HL-60 (cell line): ENCODE measurements around the gene CTBP2.

Experiments
- DNase-seq, 2 experiments: peaks; one replicate each; pipeline ENCODE4 v3.0.0-alpha.2; 2010 to 2020; ENCODE audit warnings: low read depth in 1 of 2, low spot score in 1 of 2
- H3K27ac ChIP-seq: fragments of 250-450 bp; sonication (Bioruptor Pico); replicated peaks from 2 replicates; pipeline ENCODE4 v1.5.1; 2020; ENCODE audit warnings: mild to moderate bottlenecking, moderate library complexity
- H3K27me3 ChIP-seq: fragments of 250-450 bp; sonication (Bioruptor Pico); 2 replicates; pipeline ENCODE4 v1.5.1; 2021; ENCODE audit warnings: mild to moderate bottlenecking, moderate library complexity; ENCODE audit not compliant: insufficient read depth, poor library complexity, severe bottlenecking
- H3K4me3 ChIP-seq: replicated peaks from 2 replicates; pipeline ENCODE4 v1.5.1; 2011; ENCODE audit warnings: mild to moderate bottlenecking, control low read depth, low read length; ENCODE audit not compliant: insufficient read depth
- GABPA ChIP-seq: IDR thresholded peaks from 2 replicates; pipeline ENCODE4 v1.6.1; 2012; ENCODE audit warnings: low read depth
- POLR2AphosphoS5 ChIP-seq: IDR thresholded peaks from 2 replicates; pipeline ENCODE4 v1.6.1; 2012; ENCODE audit warnings: low read depth
- REST ChIP-seq: IDR thresholded peaks from 2 replicates; pipeline ENCODE4 v1.6.1; 2012; ENCODE audit warnings: low read depth; ENCODE audit not compliant: insufficient replicate concordance
- SPI1 ChIP-seq: IDR thresholded peaks from 2 replicates; pipeline ENCODE4 v1.6.1; 2012; ENCODE audit warnings: low read depth, mild to moderate bottlenecking, borderline replicate concordance
- TF ChIP-seq, protein P1 (sequence below): IDR thresholded peaks from one replicate; pipeline ENCODE4 v1.5.1; 2011; ENCODE audit warnings: low read length, control low read depth, inconsistent platforms; ENCODE audit not compliant: insufficient read depth

The CTBP2 gene

GRCh38 chr10:125081931-125082330 lies 78.4 kb downstream of the CTBP2 start:
- no peak overlapping the region for H3K27ac ChIP-seq
- DNase-seq: no peak
- H3K4me3 ChIP-seq: no peak overlapping the region
- H3K27me3 ChIP-seq: no peaks in the 10 kb centered on the region
- TF ChIP-seq SPI1: no peak

DNA sequence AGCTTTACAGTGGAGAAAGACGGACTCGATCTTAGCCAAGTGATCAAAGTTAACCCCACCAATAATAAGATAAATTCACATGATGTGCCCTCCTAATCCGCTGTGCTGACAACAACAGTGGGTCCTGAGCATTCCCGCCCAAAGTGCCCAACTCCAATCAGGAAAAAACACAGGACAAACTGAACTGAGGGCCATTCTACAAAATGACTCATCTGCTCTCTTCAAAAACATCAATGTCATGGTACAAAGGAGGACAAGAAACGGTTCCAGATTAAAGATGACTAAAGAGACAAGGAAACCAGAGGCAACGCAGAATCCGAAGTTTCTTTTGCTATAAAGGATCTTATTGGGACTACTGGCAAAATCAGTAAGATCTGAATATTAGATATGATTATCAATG lies 79.4 kb downstream of the CTBP2 start:
- H3K4me3 ChIP-seq: no peak overlapping the region
- no peak for DNase-seq
- TF ChIP-seq GABPA (no peak), SPI1 (no peak), REST (no peak), POLR2AphosphoS5 (no peak)
- TF ChIP-seq, protein P1, sequence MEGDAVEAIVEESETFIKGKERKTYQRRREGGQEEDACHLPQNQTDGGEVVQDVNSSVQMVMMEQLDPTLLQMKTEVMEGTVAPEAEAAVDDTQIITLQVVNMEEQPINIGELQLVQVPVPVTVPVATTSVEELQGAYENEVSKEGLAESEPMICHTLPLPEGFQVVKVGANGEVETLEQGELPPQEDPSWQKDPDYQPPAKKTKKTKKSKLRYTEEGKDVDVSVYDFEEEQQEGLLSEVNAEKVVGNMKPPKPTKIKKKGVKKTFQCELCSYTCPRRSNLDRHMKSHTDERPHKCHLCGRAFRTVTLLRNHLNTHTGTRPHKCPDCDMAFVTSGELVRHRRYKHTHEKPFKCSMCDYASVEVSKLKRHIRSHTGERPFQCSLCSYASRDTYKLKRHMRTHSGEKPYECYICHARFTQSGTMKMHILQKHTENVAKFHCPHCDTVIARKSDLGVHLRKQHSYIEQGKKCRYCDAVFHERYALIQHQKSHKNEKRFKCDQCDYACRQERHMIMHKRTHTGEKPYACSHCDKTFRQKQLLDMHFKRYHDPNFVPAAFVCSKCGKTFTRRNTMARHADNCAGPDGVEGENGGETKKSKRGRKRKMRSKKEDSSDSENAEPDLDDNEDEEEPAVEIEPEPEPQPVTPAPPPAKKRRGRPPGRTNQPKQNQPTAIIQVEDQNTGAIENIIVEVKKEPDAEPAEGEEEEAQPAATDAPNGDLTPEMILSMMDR: no peak
- H3K27me3 ChIP-seq: no peaks in the 10 kb centered on the region
- no peak overlapping the region for H3K27ac ChIP-seq

- Histone ChIP-seq H3K27me3 (no peaks in the 10 kb centered on the region), H3K4me3 (no peak overlapping the region), H3K27ac (no peak overlapping the region)
- TF ChIP-seq SPI1: no peak
- no peak for DNase-seq
Measured at GRCh38 chr10:125080296-125080695, 80.1 kb downstream of the CTBP2 start.

- no peak for DNase-seq
- H3K27me3 ChIP-seq: no peaks in the 10 kb centered on the region
Measured at GRCh38 chr10:125079091-125079600, 81.2 kb downstream of the CTBP2 start.

DNA sequence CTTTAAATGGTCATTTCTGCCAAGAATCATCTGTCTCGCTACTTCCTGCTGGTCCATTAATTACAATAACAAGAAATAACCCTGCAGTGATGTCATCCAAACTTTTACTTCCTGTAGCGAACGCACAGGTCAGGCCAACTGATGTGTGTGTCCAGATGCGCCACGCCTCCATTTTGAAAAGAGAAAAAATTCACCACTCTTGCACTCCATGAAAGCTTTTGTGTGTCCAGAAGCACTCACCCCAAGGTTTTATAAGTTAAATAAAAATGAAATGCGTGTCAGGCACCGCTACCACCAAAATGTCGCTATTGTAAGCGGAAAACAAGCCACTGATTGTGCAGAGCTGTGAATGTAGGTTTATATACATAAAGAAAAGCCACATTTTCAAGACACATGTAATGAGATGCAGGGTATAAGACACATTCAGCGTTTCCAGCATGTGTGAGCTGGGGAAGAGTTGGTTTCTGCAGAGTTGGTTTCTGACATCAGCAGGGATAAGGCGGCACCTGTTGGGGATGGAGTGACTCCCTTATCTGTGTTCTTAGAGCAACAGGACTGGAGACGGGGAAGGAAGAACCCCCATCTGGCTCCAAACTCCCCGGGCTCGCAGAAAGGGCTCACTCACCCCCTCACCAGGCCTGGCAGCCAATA lies 83.3 kb downstream of the CTBP2 start:
- H3K4me3 ChIP-seq: no peak overlapping the region
- TF ChIP-seq, protein P1: no peak
- no peak for TF ChIP-seq GABPA
- TF ChIP-seq SPI1: no peak
- no peak for TF ChIP-seq POLR2AphosphoS5
- TF ChIP-seq REST: no peak
- H3K27me3 ChIP-seq: no peaks in the 10 kb centered on the region
- H3K27ac ChIP-seq: no peak overlapping the region
- DNase-seq: no peak

More at GRCh38 chr10:125079091-125079600, 81.2 kb downstream of the CTBP2 start:
- Histone ChIP-seq H3K27ac (no peak overlapping the region), H3K4me3 (no peak overlapping the region)
- no peak for TF ChIP-seq POLR2AphosphoS5
